SH-SY5Y (cell line): ENCODE results near the gene NLRP1.

Experiments
- GATA2 ChIP-seq: IDR thresholded peaks from 2 replicates; pipeline ENCODE4 v1.6.1; 2011; ENCODE audit warnings: mild to moderate bottlenecking, low read depth, low read length
- GATA3 ChIP-seq: IDR thresholded peaks from 2 replicates; pipeline ENCODE4 v1.6.1; 2011; ENCODE audit warnings: low read depth, mild to moderate bottlenecking, low read length, moderate library complexity

DNA sequence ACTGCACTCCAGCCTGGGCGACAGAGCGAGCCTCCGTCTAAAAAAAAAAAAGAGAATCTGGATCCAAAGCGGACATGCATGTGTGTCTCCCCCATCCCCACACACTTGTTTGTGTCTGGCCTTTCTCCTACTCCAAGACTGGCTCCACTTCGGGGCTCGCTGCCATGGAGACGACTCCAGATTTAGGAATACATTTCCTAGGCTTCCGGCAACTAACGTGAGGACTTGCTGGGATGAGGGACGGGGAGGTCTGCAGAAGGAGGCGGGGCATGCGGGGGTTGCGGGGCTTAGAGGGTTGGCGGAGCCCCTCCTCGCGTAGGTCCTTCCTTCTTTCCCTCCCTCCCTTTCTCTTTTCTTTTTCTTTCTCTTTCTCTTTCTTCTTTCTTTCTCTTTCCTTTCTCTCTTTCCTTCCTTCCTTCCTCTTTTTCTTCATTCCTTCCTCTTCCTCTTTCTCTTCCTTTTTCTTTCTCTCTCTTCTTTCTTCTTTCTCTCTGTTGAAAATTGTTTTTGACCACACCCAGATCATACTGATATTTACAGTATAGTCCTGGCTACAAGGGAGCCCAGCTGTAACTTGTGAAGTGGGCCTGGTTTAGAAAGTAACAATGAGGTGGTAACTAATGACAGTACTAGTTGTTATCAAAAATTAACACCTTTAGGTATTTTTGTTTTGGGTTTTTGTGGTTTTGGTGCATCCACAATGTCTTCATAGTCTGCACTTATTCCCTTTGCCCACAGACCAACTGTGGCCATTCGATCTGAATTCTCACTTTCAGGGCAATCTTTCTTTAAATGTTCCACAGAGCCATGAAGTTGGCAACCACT, 72.7 kb downstream of the NLRP1 start:
- TF ChIP-seq GATA3, result no peak
- TF ChIP-seq GATA2, result no peak
